T-helper 1 cell (primary cell): ENCODE data around the gene USP40.

Experiments
- DNase-seq, 5 donors: peaks; one replicate each; pipeline ENCODE4 v3.0.0-alpha.2; 2012 to 2020

USP40 gene

DNA sequence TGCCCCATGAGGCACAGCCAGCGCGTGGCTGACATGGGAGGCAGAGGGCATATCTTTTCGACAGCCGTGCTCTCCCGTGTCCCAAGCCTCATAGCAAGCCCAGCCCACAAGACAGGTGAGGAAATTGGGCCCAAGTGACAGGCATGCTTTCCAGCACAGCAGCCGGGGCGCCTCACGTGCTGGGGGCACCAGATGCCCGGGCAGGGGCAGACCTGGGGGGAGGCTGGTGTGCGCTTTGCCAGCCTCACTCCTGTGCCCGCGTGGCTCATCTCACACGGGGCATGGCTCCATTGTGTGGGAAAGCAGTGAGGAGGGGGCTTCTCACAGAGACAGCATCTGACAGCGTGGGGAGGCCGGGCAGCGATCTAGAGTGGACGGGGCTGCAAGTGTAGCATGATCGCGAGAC lies 93.2 kb downstream of the USP40 start:
- no peak for DNase-seq

DNA sequence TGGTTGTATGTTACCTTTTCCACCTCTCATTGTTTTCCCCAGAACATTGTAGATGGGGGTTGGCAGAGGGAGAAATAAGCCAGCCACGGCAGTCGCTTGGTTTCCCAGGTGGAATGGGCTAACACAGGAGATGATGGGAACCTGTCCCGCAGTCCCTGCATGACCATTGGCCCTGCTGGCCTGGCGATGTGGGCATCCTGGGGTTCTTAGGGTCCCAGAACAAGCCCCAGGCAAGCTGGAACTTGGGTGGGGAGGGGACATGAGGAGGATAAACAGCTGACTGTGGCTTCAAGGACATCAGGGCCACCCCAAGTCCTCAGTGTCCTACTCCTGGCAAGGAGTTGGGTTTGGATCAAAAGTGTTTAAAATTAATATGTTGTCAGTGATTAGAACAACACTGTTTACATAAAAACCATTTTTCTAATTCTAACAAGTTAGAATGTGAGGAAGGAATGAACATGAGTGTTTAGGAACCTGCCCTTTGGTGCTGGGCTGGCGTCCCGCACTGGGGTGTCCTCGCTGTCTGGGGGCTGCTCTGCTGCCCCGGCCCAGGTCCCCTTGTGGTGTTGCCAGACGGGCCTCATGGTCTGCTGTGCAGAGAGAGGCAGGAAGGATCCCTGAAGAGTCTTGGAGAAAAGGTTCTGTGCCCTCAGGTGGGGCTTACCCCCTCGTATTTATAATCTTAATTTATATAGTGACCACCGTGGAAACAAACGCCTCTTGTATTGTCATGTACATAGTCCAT lies 95.1 kb downstream of the USP40 start:
- DNase-seq = no peak

DNA sequence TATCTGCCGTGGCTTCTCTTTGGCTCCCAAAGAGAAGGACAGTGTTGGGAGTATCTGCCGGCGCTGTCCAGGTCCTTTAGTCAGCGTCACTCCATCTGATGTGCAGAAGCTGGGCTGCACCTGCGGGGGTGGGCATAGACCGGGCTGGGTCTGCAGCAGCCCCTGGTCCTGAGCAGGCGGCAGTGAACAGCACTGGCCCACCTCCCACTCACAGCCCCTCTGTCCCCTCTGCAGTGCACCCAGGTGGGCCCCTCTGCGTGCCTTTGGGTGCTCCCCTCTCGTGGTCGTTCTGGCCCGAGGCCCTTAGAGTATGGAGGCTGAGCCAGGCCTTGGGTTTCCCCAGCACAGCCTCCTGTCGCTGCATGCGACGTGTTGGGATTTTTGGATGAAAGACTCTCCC lies 95.7 kb downstream of the USP40 start:
- no peak for DNase-seq

DNA sequence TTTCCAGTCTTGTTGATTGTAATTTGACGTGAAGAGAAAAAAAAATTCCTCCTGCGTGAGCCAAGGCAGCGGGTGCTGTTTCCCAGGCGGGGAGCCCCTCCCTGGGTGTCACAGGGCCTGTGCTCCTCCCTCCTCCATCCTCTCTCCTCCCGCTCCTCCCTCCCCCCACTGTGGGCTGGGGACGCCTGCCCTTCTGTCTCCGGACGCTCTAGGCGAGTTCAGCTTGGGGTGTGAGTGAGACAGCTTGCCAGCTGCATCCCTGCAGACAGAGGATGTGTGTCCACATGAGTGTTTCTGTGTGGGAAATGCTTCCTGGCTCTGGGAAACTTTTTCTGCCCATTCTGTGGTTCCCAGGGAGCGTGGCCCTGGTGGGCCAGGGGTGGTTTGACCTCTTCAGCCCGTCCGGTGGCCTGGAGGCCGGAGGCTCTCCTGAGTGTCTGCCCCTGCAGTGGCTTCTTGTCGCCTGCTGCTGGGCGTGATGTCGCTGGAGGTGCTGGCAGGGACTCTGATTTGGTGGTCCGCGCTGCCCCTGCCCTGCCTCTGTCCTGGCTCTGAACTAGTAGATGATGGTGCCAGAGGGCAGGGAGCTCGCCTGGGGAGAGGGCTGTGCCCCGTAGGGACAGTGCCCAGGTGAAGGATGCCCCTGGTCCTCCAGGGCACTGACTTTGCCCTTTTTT lies 96.4 kb downstream of the USP40 start:
- DNase-seq = no peak

DNA sequence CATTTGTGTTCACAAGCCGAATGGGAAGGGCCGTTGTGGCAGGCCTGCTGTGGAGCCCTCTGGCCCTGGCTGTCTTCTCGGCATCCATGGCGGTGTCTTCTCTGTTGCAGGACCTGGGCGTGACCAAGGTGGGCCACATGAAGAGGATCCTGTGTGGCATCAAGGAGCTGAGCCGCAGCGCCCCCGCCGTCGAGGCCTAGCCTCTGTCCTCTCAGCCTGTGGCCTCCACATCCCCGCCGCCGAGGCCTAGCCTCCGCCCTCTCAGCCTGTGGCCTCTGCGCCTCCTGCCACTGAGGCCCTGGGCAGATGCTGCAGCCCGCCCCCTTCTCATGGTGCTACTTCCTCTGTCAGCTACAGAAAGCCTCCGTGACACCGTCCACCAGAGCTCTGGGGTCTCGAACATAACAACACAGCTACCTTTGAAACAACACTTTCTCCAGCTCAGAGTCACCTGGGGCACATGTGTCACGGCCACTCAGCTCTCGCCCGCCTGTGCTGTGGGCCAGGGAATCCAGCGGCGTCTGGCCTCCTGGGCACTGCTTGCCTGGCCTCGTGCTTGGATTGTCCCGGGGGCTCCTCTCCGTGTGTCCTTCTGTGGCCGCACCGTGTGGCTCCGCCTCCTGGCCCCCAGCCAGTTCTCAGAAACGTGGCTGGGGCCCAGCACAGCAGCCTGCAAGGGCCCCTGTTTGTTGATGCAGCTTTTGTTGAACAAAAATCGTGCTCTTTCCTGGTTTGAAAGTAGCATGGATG lies 97.1 kb downstream of the USP40 start:
- no peak for DNase-seq

DNA sequence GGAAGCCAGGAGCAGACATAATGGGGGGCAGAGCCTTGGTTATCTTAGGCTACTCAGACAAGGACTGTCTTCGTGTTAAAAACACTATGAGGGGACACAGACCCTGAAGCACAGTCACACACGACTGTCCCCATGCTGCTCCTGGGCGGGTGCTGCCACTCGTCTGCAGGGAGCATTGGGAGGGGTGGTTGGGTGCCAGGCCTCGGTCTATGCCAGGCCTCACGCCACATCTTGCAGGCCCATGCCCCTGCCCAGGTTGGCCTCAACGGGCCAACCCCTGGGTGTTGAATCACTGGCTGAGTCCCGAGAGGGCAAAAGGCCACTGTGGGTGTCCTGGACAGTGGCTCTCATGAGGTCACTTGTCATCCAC lies 97.9 kb downstream of the USP40 start:
- DNase-seq = no peak

DNA sequence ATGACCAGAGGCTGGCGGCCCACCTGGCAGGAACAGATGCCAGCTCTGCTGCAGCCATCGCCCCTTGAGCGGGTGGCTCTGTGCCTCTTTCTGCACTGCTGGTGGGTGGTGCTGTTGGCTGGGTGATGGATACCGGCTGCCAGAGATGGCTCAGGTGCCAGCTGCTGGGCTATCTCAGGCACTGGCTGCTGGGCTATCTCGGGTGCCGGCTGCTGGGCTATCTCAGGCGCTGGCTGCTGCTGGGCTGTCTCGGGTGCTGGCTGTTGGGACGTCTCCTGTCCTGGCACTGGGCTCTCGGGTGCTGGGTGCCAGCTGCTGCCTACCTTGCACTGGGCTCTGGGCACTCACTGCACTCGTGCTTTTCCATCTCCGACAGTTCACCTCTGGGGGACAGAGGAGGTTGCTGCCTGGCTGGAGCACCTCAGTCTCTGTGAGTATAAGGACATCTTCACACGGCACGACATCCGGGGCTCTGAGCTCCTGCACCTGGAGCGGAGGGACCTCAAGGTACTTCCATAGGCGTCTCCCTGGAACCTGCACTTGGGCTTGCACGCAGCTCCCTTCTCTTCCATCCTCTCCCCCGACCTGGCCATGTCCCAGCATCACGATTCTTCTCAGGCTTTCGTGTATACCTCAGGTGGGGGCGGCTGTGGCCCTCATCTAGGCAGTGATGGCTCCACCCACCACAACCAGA lies 98.4 kb downstream of the USP40 start:
- no peak for DNase-seq

DNA sequence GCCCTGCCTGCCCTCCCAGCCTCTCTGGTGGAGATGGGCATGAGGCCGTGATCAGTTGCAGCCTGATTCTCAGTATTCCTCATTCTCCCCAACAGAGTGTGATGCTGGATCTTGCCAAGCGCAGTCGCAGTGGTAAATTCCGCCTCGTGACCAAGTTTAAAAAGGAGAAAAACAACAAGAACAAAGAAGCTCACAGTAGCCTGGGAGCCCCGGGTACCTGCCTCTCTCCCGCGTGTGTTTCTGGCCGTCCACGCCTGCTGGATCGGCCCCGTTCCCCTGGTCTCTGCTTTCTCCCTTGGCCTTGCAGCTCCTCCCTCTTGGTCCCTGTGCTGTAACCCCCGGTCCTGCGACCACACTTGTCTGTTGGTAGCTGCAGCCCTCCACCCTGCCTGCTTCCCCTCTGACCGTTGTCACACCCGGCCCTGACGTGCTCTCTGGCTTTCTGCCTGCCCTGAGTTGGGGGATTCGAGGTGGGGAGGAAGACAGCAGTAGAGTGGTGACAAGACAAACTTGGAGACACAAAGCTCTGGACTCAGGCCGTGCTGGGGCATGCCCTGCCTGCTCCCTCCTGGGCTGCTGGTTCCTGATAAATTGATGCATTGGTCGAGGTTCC lies 99.5 kb downstream of the USP40 start:
- no peak for DNase-seq

DNA sequence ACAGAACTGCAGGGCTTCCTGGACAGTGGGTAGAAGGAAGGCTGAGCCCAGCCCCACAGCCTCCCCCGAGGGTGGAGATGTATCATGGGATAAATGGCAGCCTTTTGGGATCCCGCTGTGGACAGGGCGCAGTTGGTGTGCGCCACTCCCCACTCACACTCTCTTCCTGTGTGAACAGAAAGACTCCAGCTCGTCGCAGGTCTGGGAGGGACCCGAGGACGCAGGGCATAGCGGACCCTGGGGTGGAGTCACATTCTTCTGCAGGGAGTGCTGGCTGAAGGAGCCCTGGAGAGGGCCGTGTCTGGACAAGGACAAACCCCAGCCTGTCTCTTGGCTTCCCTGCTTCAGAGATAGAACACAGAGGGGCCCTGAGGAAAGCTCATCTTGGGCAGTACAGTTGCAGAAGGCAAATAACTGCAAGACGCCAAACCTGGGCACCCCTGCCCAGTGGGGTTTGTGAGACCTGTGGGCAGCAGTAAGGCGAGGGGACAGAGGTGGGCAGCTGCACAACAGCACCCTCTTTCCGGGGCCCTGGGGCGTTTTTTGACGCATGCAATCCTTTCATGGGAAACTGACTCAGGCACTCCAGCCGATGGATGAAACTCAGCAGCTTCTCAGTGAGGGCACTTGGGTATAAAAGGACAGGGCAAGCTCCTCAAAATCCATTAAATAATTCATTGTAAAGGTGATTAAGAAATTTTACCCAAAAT lies 101.9 kb downstream of the USP40 start:
- DNase-seq = no peak

DNA sequence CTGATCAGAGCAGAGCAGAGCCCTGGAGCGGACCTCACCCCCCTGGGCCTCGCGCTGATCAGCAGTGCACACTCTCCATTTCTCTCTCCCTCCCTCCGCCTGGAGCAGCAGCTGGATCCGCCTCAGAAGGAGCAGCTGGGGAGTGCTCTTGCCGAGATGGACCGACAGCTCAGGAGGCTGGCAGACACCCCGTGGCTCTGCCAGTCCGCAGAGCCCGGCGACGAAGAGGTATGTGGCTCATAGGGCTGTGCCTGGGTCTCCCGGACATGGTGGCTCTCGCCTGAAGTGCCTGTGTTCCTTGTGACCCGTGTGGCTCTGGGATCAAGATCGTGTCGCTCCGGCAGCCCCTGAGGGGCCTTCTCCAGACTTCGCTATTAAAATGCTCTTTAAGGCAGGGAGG lies 102.5 kb downstream of the USP40 start:
- DNase-seq = no peak

DNA sequence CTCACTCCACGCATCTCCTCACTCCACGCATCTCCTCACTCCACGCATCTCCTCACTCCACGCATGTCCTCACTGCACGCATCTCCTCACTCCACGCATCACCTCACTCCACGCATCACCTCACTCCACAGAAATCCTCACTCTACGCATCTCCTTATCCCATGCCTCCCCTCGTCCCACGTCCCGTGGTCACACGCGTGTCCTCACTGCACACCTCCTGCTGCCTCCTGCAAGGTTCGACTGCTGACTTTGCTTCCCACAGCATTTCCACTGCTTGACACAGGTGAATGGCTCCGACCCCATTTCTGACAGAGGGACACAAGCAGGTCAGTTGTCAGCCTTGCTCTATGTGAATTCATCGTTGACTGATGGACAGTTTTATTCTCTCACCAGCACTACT lies 103.0 kb downstream of the USP40 start:
- no peak for DNase-seq

DNA sequence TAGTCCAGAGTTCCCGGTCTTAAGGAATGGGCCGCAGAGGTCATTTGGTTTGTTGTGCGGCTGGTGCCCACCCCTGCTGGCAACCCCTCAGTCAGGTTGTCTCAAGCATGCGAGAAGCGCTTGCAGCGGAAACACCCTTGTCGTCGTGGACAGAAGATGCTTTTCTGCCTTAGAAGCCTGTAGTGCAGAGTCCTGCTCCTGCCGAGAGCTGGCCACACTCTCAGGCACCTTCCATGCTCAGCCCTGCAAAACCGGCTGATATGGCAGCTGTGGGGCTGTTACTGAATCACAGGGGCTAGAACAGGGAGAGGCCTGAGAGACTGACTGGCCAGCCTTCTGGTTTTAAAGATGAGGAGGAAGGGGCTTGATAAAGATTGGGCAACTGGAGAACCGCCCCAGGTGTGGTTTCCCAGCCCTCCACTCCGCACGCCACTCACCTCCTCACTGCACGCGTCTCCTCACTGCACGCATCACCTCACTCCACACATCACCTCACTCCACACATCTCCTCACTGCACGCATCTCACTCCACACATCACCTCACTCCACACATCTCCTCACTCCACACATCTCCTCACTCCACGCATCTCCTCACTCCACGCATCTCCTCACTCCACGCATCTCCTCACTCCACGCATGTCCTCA lies 103.6 kb downstream of the USP40 start:
- DNase-seq = no peak

DNA sequence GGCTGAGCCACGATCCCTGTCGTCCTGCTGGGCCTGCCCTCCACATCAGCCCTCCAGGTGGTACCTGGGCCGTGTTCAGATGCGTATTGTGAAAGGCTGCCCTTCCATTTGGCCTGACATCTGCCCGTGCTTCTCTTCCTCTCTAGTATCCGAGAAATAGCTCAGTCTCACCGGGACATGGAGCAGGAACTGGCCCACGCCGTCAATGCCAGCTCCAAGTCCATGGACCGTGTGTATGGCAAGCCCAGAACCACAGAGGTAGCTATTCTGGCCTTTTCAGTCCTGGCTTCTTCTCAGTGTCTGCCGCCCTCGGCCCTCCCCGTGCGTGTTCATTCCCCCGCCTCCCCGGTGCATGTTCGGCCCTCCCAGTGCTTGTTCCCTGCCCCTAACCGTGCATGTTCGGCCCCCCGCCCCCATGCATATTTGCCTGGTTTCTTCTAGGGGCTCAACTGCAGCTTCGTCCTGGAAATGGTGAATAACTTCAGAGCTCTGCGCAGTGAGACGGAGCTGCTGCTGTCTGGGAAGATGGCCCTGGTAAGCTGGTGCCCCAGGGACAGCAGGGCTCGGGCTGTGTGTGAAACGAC lies 104.3 kb downstream of the USP40 start:
- DNase-seq = no peak

DNA sequence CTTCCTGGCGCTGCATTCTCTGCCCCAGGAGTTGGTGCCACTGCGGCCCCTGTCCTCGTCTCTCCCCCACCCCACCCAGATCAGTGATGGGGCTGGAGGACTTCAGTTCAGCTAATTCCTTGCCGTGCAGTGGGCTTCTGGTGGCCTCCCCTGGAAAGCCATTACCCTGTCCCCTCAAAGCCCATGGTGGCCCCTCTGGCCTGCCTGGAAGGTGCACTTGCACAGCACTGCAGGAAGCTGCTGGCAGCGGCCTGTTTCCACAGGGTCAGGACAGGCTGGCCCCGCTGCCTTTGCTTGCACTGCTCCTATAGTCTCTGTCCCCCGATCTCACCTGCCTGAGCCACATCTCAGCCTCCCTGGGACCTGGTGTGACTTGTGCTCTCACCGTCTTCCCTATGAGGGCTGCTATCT lies 105.1 kb downstream of the USP40 start:
- DNase-seq = no peak

DNA sequence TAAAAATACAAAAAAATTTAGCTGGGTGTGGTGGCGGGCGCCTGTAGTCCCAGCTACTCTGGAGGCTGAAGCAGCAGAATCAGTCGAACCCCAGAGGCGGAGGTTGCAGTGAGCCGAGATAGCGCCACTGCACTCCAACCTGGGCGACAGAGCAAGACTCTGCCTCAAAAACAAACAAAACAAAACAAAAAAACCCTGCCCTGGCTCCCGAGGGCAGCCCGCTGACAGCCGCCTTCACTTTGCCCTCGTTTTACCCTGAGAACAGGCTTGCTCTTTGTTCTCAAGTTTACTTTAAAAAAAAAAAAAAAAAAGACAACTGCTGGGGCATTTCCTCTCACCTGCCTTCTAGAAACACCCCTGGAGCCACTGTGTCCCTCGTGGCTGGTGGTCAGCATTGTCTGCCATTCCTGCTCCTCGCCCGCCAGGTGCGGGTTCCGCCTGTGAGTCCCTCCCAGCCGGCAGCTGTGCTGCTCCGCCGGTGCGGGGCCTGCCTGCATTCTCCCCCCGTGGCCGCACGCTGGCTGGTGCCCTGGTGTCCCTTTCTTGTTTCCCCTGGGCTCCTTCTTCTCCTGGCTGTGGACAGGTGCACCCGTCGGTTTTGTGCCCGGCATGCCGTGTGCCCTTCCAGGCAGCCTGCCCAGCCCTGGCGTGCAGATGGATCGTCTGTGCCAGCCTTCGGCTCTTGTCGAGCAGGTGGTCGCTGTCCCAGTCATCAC lies 105.7 kb downstream of the USP40 start:
- DNase-seq = no peak

DNA sequence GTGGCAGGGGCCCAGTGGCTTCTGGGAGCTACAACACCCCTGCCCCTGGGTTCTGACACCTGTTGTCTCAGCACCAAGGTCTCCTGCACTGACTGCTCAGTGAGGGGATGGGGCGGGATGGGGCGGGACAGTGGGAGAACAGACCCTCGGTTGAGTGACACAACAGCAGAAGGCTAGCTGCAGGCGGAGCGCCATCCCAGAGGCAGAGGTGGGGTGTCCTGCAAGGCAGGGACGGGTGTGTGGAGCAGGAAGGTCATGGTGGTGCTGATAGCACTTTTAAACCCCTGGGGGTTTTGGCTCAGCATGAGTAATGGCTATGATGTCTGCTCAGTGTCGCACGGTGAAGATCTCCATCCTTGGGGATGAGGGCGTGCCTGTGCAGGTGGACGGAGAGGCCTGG lies 107.2 kb downstream of the USP40 start:
- no peak for DNase-seq

DNA sequence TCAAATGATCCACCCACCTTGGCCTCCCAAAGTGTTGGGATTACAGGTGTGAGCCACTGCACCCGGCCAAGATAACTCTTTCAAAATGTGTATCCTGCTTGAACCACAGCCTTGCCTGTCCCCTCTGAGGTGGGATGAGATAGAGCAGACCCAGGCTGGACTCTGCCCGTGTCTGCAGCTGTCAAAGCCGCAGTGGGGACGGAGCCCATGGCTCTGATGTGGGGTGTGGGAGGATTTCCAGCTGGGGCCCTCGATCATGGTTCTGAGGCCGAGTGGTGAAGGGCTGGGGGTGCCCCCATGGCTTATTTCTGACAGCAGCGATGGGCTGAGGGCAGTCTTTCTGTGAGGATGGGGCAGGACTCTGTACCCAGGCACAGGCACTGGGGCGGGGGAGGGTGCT lies 107.8 kb downstream of the USP40 start:
- no peak for DNase-seq

DNA sequence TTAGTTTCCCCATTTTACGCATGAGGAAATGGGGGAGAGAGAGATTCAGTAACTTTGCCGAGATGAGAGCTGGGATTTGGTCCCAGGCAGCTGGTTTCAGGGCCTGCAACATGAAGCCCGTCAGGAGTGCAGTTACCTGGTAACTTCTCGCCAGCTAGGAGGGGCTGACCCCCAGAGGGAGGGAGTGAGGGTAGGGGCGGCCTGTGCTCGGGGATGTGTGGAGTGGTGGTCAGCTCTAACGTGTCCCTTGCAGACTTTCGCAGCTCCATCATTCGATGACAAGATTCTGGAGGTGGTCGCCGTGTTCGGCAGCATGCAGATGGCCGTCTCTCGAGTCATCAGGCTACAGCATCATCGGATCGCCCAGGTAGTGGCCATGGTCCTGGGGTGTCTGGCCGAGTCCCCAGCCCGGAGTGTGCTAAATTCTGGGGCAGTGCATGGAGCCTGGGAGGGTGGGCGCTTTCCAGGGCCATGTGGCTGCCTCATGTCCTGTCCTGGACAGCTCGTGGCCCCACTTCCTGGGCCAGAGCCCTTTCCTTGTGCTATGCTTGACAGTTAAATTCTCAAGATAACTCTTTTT lies 108.5 kb downstream of the USP40 start:
- DNase-seq = no peak

DNA sequence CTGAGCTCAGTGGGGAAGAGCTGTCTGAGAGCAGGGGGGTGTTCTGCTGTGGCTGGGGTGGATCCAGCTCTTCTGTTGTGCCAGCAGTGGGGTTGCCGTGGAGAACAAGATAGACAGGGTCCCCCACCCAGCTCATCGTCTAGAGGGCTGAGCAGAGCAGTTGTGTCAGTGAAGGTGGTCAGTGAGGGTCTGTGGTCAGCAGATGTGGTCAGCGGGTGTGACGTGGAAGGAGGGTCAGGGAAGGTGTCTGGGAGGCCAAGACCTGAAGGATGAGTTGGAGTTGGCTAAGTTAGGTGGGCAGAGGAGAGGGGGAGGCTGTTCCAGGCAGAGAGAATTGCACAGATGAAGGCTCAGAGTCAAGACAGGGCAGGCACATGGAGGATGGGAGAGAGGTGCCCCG lies 109.2 kb downstream of the USP40 start:
- no peak for DNase-seq

DNA sequence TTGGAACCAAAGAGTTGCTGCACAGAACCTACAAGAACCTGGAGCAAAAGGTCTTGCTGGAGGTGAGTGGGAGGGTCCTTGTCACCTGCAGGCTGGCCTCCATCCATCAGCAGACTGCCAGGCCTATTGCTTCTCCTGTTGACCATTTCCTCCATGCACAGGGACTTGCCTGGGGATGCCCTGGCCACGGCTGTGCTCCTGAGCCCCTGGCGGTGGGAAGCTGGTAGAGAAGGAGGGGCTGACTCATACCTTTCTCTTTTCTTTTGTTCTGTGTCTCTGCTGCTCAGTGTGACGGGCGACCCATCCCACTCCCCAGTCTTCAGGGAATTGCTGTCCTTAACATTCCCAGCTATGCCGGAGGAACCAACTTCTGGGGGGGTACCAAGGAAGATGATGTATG lies 109.6 kb downstream of the USP40 start:
- DNase-seq = no peak
